AG04449 (cell line): ENCODE results near the gene FRMPD1.

ENCODE experiments used
- CTCF ChIA-PET: fragments of 350-600 bp; formaldehyde crosslinking; extraction: SDS; loops from one replicate; lab custom pipeline; 2021; ENCODE audit warnings: antibody characterized with exemption; lab: Yijun Ruan, JAX
- POLR2A ChIA-PET: fragments of 400-600, 350-600 bp; formaldehyde crosslinking; extraction: SDS; loops from one replicate; lab custom pipeline; 2020; ENCODE audit warnings: antibody characterized with exemption, inconsistent platforms; lab: Yijun Ruan, JAX
- DNase-seq: peaks from one replicate; pipeline ENCODE4 v3.0.0-alpha.2; 2010; ENCODE audit warnings: low read depth, low spot score
- H3K4me3 ChIP-seq: 2 replicates; pipeline ENCODE4 v1.5.1; 2011; ENCODE audit warnings: low read depth, mild to moderate bottlenecking, control low read depth, low read length
- CTCF ChIP-seq: IDR thresholded peaks from one replicate; pipeline ENCODE4 v1.5.1; 2011; ENCODE audit warnings: mild to moderate bottlenecking, moderate library complexity, low read length, control low read depth, inconsistent platforms; ENCODE audit not compliant: insufficient read depth; ENCODE audit errors: missing control alignments

FRMPD1 gene

DNA sequence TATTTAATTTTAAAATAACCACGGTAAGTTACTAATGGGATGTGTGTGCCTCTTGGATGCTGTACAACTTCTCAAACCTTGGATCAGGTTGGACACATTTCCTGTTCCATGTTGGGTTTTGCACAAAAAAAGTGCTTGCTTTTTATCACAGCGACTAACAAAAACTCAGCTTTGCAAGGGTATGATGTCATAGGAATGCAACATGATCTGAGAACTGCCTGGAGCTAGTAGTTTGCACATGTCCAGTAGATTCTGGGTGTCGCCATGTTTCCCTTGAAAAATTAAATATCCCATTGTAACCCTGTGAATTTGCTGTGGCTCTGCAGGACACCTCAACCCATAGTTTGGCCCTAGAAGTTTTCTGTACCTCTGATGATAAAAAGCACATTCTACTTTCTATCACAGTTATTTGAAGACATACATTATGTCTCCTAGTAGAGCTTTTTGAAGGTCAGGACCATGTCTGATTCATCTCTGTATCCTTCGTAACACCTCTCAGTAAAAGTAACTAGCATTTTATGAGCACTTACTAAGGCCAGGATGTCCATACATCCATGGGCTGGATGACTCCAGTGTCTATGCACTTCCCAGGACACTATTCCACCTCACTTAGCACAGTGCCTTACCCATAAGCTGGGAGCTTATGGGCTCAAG lies 11.5 kb upstream of the FRMPD1 start:
- CTCF ChIA-PET: interaction anchor here (1.3 kb wide), 1 partner anchor 12 kb away, joined by 5 read pairs; the partner anchor contains the start of gene FRMPD1
- POLR2A ChIA-PET: no interaction called here
- no peak for TF ChIP-seq CTCF

DNA sequence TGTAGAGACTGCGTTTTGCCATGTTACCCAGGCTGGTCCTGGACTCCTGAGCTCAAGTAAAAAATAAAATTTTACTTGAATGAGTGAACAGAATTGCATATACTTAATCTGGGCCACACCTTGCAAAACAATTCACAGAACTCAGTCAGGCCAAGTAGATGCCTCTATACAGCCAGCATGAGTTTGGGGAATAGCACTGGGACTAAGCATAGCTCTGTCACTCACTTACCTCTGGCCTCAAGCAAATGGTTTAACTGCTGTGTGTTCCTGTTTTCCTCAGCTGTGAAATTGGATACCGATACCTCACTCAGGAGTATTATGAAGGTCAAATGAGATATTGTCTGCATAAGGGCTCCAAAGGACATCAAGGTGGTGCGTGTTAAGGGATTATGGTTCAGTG lies 10.9 kb upstream of the FRMPD1 start:
- DNase-seq: no peak
- ChIA-PET CTCF (interaction anchor here (1.3 kb wide), 1 partner anchor 11 kb away, joined by 5 read pairs; the partner anchor contains the start of gene FRMPD1), POLR2A (no interaction called here)
- no peak for TF ChIP-seq CTCF
- no peak overlapping the region for H3K4me3 ChIP-seq

More for the DNA sequence above, 11.5 kb upstream of the FRMPD1 start:
- H3K4me3 ChIP-seq: no peak overlapping the region
- no peak for DNase-seq

DNA sequence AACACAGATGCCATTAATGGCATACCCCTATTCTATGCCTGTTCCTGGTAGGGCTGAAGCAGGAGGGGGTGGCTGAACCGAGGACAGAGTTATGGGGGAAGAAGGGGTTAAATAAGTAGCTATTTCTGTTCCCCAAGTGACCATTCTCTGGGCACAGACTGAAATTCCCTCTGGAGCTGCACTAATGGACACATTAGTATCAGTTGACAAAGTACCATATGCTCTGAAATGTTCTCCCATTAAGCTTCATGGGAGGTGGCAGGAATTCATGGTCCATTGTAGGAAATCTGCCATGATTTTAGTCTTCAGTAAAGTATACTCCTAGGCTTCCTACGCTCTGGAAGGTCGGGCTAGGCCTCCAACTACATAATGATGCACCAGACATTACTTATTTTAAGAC lies 10.5 kb upstream of the FRMPD1 start:
- H3K4me3 ChIP-seq: no peak overlapping the region
- ChIA-PET CTCF (no interaction called here), POLR2A (no interaction called here)
- no peak for TF ChIP-seq CTCF
- no peak for DNase-seq

GRCh38 chr9:37641331-37641730 lies 9.4 kb upstream of the FRMPD1 start:
- ChIA-PET CTCF (no interaction called here), POLR2A (no interaction called here)
- no peak overlapping the region for H3K4me3 ChIP-seq
- no peak for DNase-seq
- no peak for TF ChIP-seq CTCF

GRCh38 chr9:37643214-37643613 lies 7.5 kb upstream of the FRMPD1 start:
- CTCF ChIA-PET: interaction anchor here (1.2 kb wide), 1 partner anchor 13 kb away, joined by 4 read pairs; no protein-coding TSS in a partner anchor

More at GRCh38 chr9:37643214-37643613, 7.5 kb upstream of the FRMPD1 start:
- POLR2A ChIA-PET: no interaction called here
- DNase-seq: no peak
- no peak overlapping the region for H3K4me3 ChIP-seq
- TF ChIP-seq CTCF: no peak
